ENCODE data around the gene OR4K14.
"Not testable (repeated sequence)": the region's sequence is repeated elsewhere in the genome, so short reads cannot be mapped to it uniquely, and the experiment has no call there.

The OR4K14 gene

GRCh38 chr14:20019257-20019865 is at the start of gene OR4K14:
Gene OR4K14 (minus strand): TSS chr14:20019307. CDS start chr14:20015193, 4,114 bp downstream.
- no peak for DNase-seq (ENCODE audit: low read depth, low spot score)

- DNase-seq (ENCODE audit: low read depth, low spot score), result no peak
Measured at GRCh38 chr14:20059745-20060144, 40.6 kb upstream of the OR4K14 start, which contains the start of gene OR4L1. Gene OR4L1 (plus strand): TSS chr14:20060045. CDS start chr14:20060045, 0 bp downstream.

- DNase-seq (ENCODE audit: low read depth, low spot score), result no peak
Measured at GRCh38 chr14:20048202-20048601, 29.1 kb upstream of the OR4K14 start.

- DNase-seq (ENCODE audit: low read depth, low spot score), result no peak
Measured at GRCh38 chr14:20044243-20044642, 25.1 kb upstream of the OR4K14 start.

GRCh38 chr14:20035938-20036337 is 16.8 kb upstream of the OR4K14 start, which contains the start of gene OR4K13:
Gene OR4K13 (minus strand): TSS chr14:20036038. CDS start chr14:20034758, 1,280 bp downstream.
- DNase-seq (ENCODE audit: low read depth, low spot score), result no peak

- no peak for DNase-seq (ENCODE audit: low read depth, low spot score)
Measured at GRCh38 chr14:20035449-20035848, 16.3 kb upstream of the OR4K14 start.

GRCh38 chr14:20031058-20031457 is 12.0 kb upstream of the OR4K14 start:
- DNase-seq (ENCODE audit: low read depth, low spot score), result no peak

GRCh38 chr14:20008156-20008555 is 11.0 kb downstream of the OR4K14 start:
- no peak for DNase-seq (ENCODE audit: low read depth, low spot score)

GRCh38 chr14:20002319-20002718 is 16.8 kb downstream of the OR4K14 start:
- no peak for DNase-seq (ENCODE audit: low read depth, low spot score)

- no peak for DNase-seq (ENCODE audit: low read depth, low spot score)
Measured at GRCh38 chr14:20001863-20002262, 17.2 kb downstream of the OR4K14 start, which contains the start of gene OR4Q2. Gene OR4Q2 (plus strand): TSS chr14:20002163.

GRCh38 chr14:19993438-19993837 is 25.7 kb downstream of the OR4K14 start:
- no peak for DNase-seq (ENCODE audit: low read depth, low spot score)

GRCh38 chr14:19975291-19975690 is 43.8 kb downstream of the OR4K14 start, which contains the start of gene OR4K15:
Gene OR4K15 (plus strand): TSS chr14:19975591. CDS start chr14:19975591, 0 bp downstream.
- DNase-seq (ENCODE audit: low read depth, low spot score), result no peak

GRCh38 chr14:19974844-19975243 is 44.3 kb downstream of the OR4K14 start:
- DNase-seq (ENCODE audit: low read depth, low spot score), result no peak

- DNase-seq (ENCODE audit: low read depth, low spot score), result not testable (repeated sequence)
Measured at GRCh38 chr14:19969735-19970134, 49.4 kb downstream of the OR4K14 start.
